ENCODE results near the gene R3HDM4.
"Not testable (repeated sequence)": the region's sequence is repeated elsewhere in the genome, so short reads cannot be mapped to it uniquely, and the experiment has no call there.

Gene R3HDM4

GRCh38 chr19:913080-913748 lies at the start of gene R3HDM4:
TSS of gene R3HDM4 (minus strand) at chr19:913219. CDS start at chr19:913157, 62 bp downstream.
- peak in 1 of 2 donors; percentile 81 for DNase-seq (ENCODE audit: extremely low read depth in 1 of 2, low read depth in 1 of 2)

GRCh38 chr19:961866-962620 lies 49.0 kb upstream of the R3HDM4 start:
- DNase-seq (ENCODE audit: extremely low read depth in 1 of 2, low read depth in 1 of 2): no peak

GRCh38 chr19:960601-960938 lies 47.6 kb upstream of the R3HDM4 start:
- no peak for DNase-seq (ENCODE audit: extremely low read depth in 1 of 2, low read depth in 1 of 2)

GRCh38 chr19:960020-960419 lies 47.0 kb upstream of the R3HDM4 start:
- no peak for DNase-seq (ENCODE audit: extremely low read depth in 1 of 2, low read depth in 1 of 2)

- DNase-seq (ENCODE audit: extremely low read depth in 1 of 2, low read depth in 1 of 2): no peak
Measured at GRCh38 chr19:958967-959855, 46.2 kb upstream of the R3HDM4 start.

GRCh38 chr19:957578-957977 lies 44.6 kb upstream of the R3HDM4 start:
- DNase-seq (ENCODE audit: extremely low read depth in 1 of 2, low read depth in 1 of 2): not testable (repeated sequence)

- DNase-seq (ENCODE audit: extremely low read depth in 1 of 2, low read depth in 1 of 2): no peak
Measured at GRCh38 chr19:956766-957440, 43.9 kb upstream of the R3HDM4 start.

- DNase-seq (ENCODE audit: extremely low read depth in 1 of 2, low read depth in 1 of 2): no peak
Measured at GRCh38 chr19:955803-956765, 43.1 kb upstream of the R3HDM4 start.

GRCh38 chr19:954672-955494 lies 41.9 kb upstream of the R3HDM4 start:
- no peak for DNase-seq (ENCODE audit: extremely low read depth in 1 of 2, low read depth in 1 of 2)

- DNase-seq (ENCODE audit: extremely low read depth in 1 of 2, low read depth in 1 of 2): no peak
Measured at GRCh38 chr19:954272-954671, 41.3 kb upstream of the R3HDM4 start.

- DNase-seq (ENCODE audit: extremely low read depth in 1 of 2, low read depth in 1 of 2): no peak
Measured at GRCh38 chr19:953445-954271, 40.6 kb upstream of the R3HDM4 start.

GRCh38 chr19:952680-953444 lies 39.8 kb upstream of the R3HDM4 start:
- no peak for DNase-seq (ENCODE audit: extremely low read depth in 1 of 2, low read depth in 1 of 2)

GRCh38 chr19:952049-952679 lies 39.1 kb upstream of the R3HDM4 start:
- no peak for DNase-seq (ENCODE audit: extremely low read depth in 1 of 2, low read depth in 1 of 2)

GRCh38 chr19:950352-951066 lies 37.5 kb upstream of the R3HDM4 start:
- DNase-seq (ENCODE audit: extremely low read depth in 1 of 2, low read depth in 1 of 2): no peak

GRCh38 chr19:948842-949496 lies 36.0 kb upstream of the R3HDM4 start:
- DNase-seq (ENCODE audit: extremely low read depth in 1 of 2, low read depth in 1 of 2): no peak
